Measurements from ENCODE around the gene PTOV1.

Gene PTOV1

GRCh38 chr19:49875177-49875576, 24.2 kb downstream of the PTOV1 start:
- DNase-seq (ENCODE audit: low spot score): no peak

- DNase-seq (ENCODE audit: low spot score): peak; percentile 43
Measured at GRCh38 chr19:49875857-49876421, 25.0 kb downstream of the PTOV1 start.

- DNase-seq (ENCODE audit: low spot score): peak; percentile 99
Measured at GRCh38 chr19:49876422-49877019, 25.6 kb downstream of the PTOV1 start.

GRCh38 chr19:49877020-49877878, 26.3 kb downstream of the PTOV1 start, which contains the start of the genes AKT1S1 and TBC1D17:
Gene AKT1S1, minus strand, starts transcription at chr19:49877355. Its CDS starts 4,060 bp downstream, at chr19:49873295.
Gene TBC1D17, plus strand, starts transcription at chr19:49877702. Its CDS starts 22 bp downstream, at chr19:49877724.
- peak; percentile 100 for DNase-seq (ENCODE audit: low spot score)

GRCh38 chr19:49877879-49878743, 27.2 kb downstream of the PTOV1 start:
- DNase-seq (ENCODE audit: low spot score): peak; percentile 97

DNA sequence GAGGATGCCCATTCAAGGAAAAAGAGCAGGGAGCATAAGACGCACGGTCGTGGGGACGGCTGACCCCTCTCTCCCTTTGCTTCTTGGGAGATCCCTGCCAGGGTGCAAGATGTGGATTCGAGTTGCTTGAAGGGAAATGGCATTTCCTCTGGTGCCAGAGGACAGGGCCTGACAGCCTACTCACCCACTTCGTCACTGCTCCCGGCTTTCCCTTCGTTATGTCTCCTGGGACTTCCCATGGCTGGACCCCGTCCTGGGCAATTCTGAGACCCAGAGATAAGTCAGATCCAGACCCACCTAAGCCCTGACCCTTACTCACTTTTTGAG, 27.7 kb downstream of the PTOV1 start:
- DNase-seq (ENCODE audit: low spot score): no peak

GRCh38 chr19:49879243-49879963, 28.4 kb downstream of the PTOV1 start:
- no peak for DNase-seq (ENCODE audit: low spot score)

DNA sequence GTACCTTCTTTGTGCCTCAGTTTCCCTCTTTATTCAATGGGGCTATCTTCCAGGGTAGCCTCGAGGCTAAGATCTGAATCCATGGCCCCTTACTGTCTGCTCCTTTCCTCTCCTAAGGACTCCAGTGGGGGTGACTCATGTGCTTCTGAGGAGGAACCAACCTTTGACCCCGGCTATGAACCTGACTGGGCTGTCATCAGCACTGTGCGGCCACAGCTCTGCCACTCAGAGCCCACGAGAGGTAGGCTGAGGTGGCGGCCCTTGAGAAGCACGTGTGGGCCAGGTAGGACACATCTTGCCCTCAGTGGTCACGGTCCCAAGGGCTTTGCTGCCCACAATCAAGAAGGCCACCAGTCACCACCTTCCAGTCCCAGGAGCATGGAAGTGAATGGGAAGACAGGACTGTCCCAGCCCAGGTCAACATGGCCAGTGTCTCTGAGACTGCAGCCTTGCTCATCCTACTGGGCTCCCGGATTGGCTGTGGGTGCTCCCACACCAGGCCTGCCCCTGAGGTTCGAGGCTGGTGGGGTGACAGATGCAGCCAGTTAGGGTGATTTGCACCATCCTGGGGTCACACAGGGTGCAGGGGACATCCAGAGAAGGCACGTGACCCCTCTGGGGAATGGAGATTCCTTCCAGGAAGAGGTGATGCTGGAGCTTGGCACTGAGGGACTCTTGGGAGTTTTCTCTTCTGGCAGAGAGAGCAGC, 29.4 kb downstream of the PTOV1 start:
- no peak for DNase-seq (ENCODE audit: low spot score)

DNA sequence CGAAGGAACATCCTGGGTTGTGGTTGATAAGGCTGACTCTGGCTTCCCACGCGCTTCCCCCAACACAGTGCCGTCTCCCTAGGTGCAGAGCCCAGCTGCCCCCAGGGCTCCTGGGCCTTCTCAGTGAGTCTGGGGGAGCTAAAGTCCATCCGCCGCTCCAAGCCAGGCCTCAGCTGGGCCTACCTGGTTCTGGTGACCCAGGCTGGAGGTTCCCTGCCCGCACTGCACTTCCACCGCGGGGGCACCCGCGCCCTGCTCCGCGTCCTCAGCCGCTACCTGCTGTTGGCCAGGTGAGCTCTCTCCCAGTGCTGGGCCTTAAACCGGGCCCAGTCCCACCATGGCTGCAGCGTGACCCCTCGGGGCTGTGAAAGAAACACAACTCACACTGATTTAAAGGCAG, 30.2 kb downstream of the PTOV1 start:
- DNase-seq (ENCODE audit: low spot score): no peak

DNA sequence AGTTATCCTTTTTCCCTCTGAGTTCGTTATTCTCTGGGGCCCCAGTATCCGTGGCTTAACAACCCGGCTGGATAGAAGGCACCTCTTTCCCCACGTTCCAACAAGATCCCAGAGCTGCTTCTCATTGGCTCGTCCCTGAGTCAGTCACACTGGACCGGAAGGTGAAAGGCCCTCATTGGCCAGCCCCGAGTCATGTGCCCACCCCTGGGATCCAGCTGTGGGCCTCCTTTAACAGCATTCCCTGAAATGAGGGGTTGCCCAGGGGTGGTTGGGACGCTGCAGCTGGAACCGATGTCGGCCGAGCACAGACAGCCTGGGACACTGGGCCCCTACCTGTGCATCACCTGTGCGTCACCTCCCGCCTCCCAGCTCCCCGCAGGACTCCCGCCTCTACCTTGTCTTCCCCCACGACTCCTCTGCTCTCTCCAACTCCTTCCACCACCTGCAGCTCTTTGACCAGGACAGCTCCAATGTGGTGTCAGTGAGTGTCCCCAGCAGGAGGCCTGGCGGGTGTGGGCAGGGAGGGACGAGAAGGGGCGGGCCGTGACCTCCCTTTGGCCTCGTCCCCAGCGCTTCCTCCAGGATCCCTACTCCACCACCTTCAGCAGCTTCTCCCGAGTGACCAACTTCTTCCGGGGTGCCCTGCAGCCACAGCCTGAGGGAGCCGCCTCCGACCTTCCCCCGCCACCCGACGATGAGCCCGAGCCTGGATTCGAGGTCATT, 30.9 kb downstream of the PTOV1 start:
- no peak for DNase-seq (ENCODE audit: low spot score)

DNA sequence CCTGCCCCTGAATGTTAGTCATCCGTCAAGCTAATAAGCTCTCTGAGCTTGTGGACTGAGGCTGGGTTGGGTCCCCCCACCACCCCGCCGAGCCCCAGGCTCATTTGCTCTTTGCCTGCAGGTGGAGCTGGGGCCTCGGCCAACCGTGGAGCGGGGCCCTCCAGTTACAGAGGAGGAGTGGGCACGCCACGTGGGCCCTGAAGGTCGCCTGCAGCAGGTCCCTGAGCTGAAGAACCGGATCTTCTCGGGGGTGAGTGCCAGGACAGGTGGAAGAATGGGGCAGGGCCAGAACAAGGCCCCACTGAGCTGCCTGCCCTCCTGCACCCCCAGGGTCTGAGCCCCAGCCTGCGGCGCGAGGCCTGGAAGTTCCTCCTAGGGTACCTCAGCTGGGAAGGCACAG, 31.7 kb downstream of the PTOV1 start:
- DNase-seq (ENCODE audit: low spot score): no peak

DNA sequence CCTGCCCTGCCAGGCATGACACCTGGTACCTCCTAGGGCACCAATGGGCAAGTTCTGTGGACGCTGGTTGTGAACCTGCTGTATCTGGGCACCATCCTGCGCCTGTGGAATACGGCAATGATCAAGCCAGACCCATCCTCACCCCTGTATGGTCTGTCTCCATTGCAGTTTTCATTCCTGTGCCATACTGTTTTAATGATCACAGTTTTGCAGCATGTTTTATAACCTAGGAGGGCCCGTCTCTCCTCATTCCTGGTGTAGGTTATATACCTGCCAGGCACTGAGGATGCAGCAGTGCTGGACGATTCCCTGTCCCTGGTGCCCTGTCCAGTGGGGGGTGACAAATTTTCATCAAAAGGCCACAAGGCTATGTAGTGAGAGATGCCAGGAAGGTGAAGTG, 32.1 kb downstream of the PTOV1 start:
- no peak for DNase-seq (ENCODE audit: low spot score)

GRCh38 chr19:49884109-49884508, 33.1 kb downstream of the PTOV1 start:
- DNase-seq (ENCODE audit: low spot score): no peak

DNA sequence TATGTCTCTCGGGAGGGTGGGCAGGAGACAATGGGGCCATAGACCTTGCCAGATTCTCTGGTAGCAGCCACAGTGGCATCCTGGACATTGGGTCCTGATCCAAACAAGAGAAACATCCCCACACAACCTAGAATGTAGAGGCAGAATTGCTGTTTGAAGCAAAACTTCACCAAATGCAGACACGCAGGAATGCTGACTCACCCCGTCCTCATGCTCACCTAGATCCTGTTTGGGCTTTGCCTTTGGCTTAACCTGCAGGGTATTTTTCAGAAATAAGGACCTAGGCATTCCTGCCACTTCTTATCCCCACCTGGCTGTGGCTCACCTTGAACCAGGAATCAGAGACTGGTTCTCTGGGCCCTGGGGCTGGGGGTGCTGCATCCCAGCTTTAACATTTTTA, 33.8 kb downstream of the PTOV1 start:
- no peak for DNase-seq (ENCODE audit: low spot score)

DNA sequence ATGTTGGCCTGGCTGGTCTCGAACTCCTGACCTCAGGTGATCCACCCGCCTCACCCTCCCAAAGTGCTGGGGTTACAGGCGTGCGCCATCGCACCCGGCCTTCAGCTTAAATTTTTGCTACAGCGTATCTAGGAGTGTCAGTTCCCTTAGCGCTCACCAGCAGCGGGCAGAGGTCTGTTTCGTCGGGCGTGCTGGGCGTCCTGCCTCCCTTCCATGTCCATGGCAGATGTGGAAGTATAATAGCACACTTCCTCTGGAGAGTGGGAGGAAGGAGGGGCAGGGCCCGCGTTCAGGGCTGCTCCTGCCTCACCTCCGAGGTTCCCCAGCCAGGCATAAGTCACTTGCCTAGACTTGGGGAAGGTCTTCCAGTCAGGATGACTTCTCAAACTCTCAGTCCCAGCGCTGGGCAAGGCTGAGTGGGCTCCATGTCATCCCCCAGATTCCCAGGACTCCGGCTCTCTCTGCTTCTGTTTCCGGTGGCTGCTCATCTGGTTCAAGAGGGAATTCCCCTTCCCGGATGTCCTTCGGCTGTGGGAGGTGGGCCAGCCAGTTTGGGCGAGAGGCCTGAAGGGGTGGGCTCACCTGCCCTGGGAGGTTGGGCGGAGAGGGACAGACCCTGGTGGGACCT, 36.2 kb downstream of the PTOV1 start:
- DNase-seq (ENCODE audit: low spot score): no peak

- DNase-seq (ENCODE audit: low spot score): no peak
Measured at GRCh38 chr19:49887665-49888509, 36.9 kb downstream of the PTOV1 start.

- DNase-seq (ENCODE audit: low spot score): no peak
Measured at GRCh38 chr19:49888510-49888824, 37.5 kb downstream of the PTOV1 start.

GRCh38 chr19:49889038-49889686, 38.2 kb downstream of the PTOV1 start:
- DNase-seq (ENCODE audit: low spot score): no peak
